Measurements from ENCODE around the gene ANLN.

Gene ANLN

GRCh38 chr7:36363515-36363914, 26.1 kb upstream of the ANLN start:
- H3K4me3 ChIP-seq (ENCODE audit: low read depth, low read length) = no peak overlapping the region
- in situ Hi-C loops (cut with HindIII; ENCODE audit: low sequenced_read_pairs) = no loop called here
- DNase-seq (ENCODE audit: low read depth, low spot score) = no peak
- TF ChIP-seq CTCF (IDR thresholded peaks at IDR 0.05; ENCODE audit: low read depth, low read length) = no peak

- in situ Hi-C loops (cut with HindIII; ENCODE audit: low sequenced_read_pairs) = no loop called here
- no peak for DNase-seq (ENCODE audit: low read depth, low spot score)
- H3K4me3 ChIP-seq (ENCODE audit: low read depth, low read length) = peak overlapping the region; percentile 72
- TF ChIP-seq CTCF (IDR thresholded peaks at IDR 0.05; ENCODE audit: low read depth, low read length) = no peak
Observed at GRCh38 chr7:36366005-36366717, 23.5 kb upstream of the ANLN start.

- H3K4me3 ChIP-seq (ENCODE audit: low read depth, low read length) = peak overlapping the region; percentile 72
- DNase-seq (ENCODE audit: low read depth, low spot score) = peak; percentile 84
- peak; percentile 80 for TF ChIP-seq CTCF (IDR thresholded peaks at IDR 0.05; ENCODE audit: low read depth, low read length)
- in situ Hi-C loops (cut with HindIII; ENCODE audit: low sequenced_read_pairs) = no loop called here
Observed at GRCh38 chr7:36366718-36367560, 22.7 kb upstream of the ANLN start.

GRCh38 chr7:36367561-36368077, 22.0 kb upstream of the ANLN start:
- TF ChIP-seq CTCF (IDR thresholded peaks at IDR 0.05; ENCODE audit: low read depth, low read length) = no peak
- in situ Hi-C loops (cut with HindIII; ENCODE audit: low sequenced_read_pairs) = no loop called here
- no peak for DNase-seq (ENCODE audit: low read depth, low spot score)
- H3K4me3 ChIP-seq (ENCODE audit: low read depth, low read length) = peak overlapping the region; percentile 72

GRCh38 chr7:36368496-36368895, 21.2 kb upstream of the ANLN start:
- TF ChIP-seq CTCF (IDR thresholded peaks at IDR 0.05; ENCODE audit: low read depth, low read length) = no peak
- in situ Hi-C loops (cut with HindIII; ENCODE audit: low sequenced_read_pairs) = no loop called here
- no peak overlapping the region for H3K4me3 ChIP-seq (ENCODE audit: low read depth, low read length)
- DNase-seq (ENCODE audit: low read depth, low spot score) = no peak

- no peak for TF ChIP-seq CTCF (IDR thresholded peaks at IDR 0.05; ENCODE audit: low read depth, low read length)
- H3K4me3 ChIP-seq (ENCODE audit: low read depth, low read length) = no peak overlapping the region
- DNase-seq (ENCODE audit: low read depth, low spot score) = no peak
- in situ Hi-C loops (cut with HindIII; ENCODE audit: low sequenced_read_pairs) = no loop called here
Observed at GRCh38 chr7:36369171-36369570, 20.5 kb upstream of the ANLN start.
